Choroid plexus epithelial cell (primary cell): ENCODE data around the gene ZMIZ1.

Experiments used
- DNase-seq: peaks from one replicate; pipeline ENCODE4 v3.0.0-alpha.2; 2010; ENCODE audit warnings: low read depth
- H3K4me3 ChIP-seq: 2 replicates; pipeline ENCODE4 v1.5.1; 2011; ENCODE audit warnings: low read depth, mild to moderate bottlenecking, control low read depth, low read length, moderate library complexity
- TF ChIP-seq, protein P1 (sequence below): conservative IDR thresholded peaks from 2 replicates; pipeline ENCODE4 v1.5.1; 2011; ENCODE audit warnings: low read depth, mild to moderate bottlenecking, control low read depth, inconsistent platforms, low read length, moderate library complexity

The ZMIZ1 gene

DNA sequence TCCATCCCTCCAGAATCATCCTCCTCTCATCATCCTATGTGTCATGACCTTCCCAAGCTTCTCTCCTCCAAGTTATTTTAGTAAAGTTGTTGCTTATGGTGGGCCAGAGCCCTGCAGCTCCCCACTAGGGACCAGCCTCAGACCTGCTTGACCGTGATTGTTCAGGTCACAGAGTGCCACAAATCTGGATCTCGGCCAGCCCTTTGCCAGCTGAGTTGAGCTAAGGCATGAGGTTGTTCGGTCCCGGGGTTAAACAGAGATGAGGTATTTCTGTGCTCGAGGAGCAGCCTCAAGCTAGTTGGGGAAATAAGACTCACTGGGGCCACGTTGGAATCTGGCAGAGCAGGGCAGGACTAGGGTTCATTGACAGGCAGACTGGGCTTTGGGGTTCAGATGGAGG is 212.2 kb downstream of the ZMIZ1 start:
- TF ChIP-seq, protein P1, sequence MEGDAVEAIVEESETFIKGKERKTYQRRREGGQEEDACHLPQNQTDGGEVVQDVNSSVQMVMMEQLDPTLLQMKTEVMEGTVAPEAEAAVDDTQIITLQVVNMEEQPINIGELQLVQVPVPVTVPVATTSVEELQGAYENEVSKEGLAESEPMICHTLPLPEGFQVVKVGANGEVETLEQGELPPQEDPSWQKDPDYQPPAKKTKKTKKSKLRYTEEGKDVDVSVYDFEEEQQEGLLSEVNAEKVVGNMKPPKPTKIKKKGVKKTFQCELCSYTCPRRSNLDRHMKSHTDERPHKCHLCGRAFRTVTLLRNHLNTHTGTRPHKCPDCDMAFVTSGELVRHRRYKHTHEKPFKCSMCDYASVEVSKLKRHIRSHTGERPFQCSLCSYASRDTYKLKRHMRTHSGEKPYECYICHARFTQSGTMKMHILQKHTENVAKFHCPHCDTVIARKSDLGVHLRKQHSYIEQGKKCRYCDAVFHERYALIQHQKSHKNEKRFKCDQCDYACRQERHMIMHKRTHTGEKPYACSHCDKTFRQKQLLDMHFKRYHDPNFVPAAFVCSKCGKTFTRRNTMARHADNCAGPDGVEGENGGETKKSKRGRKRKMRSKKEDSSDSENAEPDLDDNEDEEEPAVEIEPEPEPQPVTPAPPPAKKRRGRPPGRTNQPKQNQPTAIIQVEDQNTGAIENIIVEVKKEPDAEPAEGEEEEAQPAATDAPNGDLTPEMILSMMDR, result no peak
- H3K4me3 ChIP-seq, result no peak overlapping the region
- DNase-seq, result no peak

DNA sequence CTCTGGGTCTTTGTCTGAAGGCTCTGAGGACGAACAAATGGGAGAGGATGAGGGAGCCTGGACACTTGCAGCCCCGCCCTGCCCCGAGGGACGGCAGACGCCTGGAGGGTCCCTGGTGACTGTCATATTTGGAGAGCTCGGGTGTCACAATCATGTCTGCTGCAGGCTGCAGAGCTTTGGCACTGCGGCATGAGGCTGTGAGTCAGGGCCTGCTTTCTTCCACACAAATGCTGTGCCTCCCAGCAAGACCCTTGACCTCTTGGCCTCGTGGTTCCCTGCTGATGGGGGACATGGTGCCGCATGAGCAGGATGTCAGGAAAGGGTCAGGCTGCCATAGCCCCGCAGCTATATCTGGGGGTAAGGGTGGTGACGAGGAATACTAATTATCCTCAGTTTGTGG is 213.6 kb downstream of the ZMIZ1 start:
- TF ChIP-seq, protein P1, result no peak
- DNase-seq, result no peak
- no peak overlapping the region for H3K4me3 ChIP-seq

DNA sequence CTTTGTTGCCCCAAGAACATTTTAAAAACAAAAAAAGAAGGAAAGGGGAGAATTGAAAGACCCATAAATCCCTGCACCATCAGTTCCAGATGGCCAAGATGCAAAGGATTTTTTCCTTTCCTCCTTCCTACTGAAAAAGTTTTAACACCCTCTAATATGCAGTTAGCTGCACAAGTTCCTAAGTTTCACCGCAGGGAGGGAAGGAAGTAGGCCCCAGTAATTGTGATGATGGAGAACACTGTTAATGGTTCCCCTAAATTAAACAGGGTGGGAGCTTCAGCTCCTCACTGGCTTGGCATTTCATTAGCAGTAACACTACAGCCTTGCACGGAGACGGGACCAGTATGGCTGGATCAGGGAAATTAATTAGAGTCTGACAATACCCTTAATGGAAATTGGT is 214.8 kb downstream of the ZMIZ1 start:
- DNase-seq, result no peak

DNA sequence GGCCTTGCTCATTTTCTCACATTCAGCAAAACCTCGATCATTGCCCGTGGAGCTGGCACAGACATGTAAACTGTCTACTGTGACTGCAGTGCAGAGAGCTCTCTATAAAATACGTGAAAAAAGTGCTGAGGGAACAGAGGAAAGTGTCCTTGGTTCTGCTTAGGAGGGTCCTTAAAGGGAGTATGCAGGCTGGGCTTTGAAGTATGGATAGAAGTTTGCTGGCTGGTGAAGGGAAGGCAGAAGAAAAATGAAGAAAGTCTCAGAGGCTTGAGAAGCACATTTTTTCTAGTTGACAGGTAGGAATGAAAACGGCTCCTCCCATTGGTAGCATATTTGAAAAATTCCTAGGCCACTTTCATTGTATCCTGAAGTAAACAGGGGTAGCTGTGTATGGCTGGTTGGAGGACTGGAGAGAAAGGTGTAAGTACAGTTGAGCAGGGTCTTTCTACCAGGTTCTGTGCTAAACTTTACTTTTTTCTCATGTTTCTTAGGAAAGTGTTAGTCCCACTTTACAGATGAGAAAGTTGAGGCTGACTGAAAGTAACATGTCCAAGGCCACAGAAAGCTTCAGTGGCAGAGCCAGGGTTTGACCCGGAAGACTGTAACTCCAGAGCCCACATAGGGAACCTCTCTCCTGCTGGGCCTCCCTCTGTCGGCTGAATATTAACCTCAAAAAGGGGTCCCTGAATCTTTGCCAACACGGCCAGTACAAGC is 215.5 kb downstream of the ZMIZ1 start:
- DNase-seq, result no peak
- no peak overlapping the region for H3K4me3 ChIP-seq
- TF ChIP-seq, protein P1, result no peak

More for the DNA sequence above, 214.8 kb downstream of the ZMIZ1 start:
- H3K4me3 ChIP-seq, result no peak overlapping the region
- TF ChIP-seq, protein P1, result no peak

DNA sequence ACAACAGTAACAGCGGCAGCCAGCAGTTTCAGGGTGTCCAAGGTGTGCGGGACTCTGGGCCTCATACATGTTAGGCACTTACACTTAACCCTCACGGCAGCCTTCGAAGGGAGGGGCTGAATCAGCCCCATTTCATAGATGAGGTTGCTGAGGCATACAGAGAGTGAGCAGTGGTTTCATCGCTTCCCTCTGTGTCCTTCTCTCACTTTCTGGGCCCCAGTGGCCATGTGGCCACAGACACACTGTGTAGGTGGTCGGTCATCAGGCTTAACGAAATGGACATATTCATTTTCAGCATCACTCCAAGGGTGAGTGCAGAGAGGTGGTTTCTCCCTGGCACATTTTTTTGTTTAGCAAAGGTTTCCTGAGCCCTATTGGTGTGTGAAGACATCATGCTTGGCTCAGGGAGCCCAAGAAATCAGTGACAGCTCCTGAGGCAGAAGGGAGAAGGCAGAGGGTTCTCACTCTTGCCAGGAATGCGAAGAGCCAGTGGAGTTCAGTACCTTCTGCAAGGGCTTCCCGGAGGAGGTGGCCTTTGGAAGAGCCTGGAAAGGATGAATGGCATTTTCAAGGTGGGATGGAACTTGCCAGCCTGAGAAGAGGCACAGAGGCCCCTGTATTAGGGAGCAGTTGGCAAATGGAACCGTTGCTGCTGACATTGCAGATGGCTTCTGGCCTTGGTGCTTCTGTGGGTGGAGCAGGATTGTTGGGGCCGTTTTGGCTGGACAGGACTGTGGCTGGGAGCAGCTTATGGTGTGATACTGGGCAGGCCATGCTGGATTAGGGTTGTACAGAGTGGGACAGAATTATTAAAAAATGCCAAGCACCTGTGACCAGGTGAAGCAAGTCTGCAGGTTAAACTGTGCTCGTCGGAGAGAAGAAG is 216.8 kb downstream of the ZMIZ1 start:
- TF ChIP-seq, protein P1, result no peak
- H3K4me3 ChIP-seq, result no peak overlapping the region
- DNase-seq, result no peak

DNA sequence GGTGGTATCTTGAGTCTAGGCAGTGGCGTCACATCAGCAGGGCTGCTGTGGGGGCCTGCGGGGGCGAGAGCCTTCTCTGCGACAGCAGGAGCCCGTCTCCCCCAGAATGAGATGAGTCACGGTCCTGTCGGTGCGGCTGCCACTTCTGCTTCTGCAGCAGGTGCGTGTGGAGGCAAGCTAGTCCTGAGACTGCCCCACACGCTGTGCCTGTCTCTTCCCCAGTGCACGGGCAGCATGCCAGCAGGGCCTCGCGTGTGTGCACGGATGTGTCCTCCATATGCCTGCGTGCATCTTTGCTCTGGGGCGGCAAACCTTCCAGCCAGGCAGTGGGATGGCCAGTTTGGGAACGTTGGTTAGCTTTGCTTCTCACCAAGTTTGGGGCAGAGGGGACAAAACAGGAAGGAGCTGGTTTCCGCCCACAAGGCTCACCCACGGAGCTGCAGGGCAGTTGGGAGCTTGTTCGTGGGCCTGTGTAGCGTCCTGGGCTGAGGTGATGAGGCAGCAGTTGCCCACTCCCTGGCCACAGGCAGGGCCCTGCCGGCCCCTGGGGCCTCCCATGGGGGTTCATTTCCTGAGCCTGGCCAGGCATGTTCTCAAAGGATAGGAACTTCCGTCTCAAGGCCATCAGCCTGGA is 217.7 kb downstream of the ZMIZ1 start:
- peak; percentile 44 for DNase-seq
- TF ChIP-seq, protein P1, result no peak
- H3K4me3 ChIP-seq, result no peak overlapping the region
